Upper lobe of left lung (tissue), 6 donors: ENCODE data around the gene RENBP. TPM values are rescaled to one million over a fixed set of nuclear protein-coding genes. Genes with fewer than 3 reads are reported as not detected.

ENCODE experiments used
- ATAC-seq, 2 donors: fragments of 200-7000 bp; cut with Tn5 transposase; one replicate each; pipeline ENCODE4 v1.9.1; 2022; ENCODE audit warnings: mild to moderate bottlenecking in 2 of 2, moderate library complexity in 2 of 2; ENCODE audit not compliant: low FRiP score in 2 of 2
- DNase-seq, 2 donors: peaks; one replicate each; pipeline ENCODE4 v3.0.0-alpha.2; 2019 to 2020
- H3K27ac ChIP-seq, 4 donors: fragments of 200-600 bp; sonication (generic); one replicate each; pipeline ENCODE4 v1.5.1; 2016 to 2019
- H3K27me3 ChIP-seq, 4 donors: fragments of 200-600 bp; sonication (generic); one replicate each; pipeline ENCODE4 v1.5.1; 2017 to 2019
- H3K36me3 ChIP-seq, 4 donors: fragments of 200-600 bp; sonication (generic); one replicate each; pipeline ENCODE4 v1.5.1; 2016 to 2019
- H3K4me1 ChIP-seq, 4 donors: fragments of 200-600 bp; sonication (generic); one replicate each; pipeline ENCODE4 v1.5.1; 2018 to 2019
- H3K4me3 ChIP-seq, 4 donors: fragments of 200-600 bp; sonication (generic); one replicate each; pipeline ENCODE4 v1.5.1; 2017 to 2019; ENCODE audit warnings: mild to moderate bottlenecking in 2 of 4, moderate library complexity in 1 of 4
- H3K9me3 ChIP-seq, 4 donors: fragments of 200-600 bp; sonication (generic); one replicate each; pipeline ENCODE4 v1.5.1; 2018 to 2019
- CTCF ChIP-seq, 6 experiments: fragments of 450-650 bp in 4 of 6; fragments of 200-600 bp in 2 of 6; sonication (generic) in 2 of 6; IDR thresholded peaks; one replicate each; pipeline ENCODE4 v1.5.1; 2016 to 2019; ENCODE audit warnings: antibody characterized with exemption in 6 of 6
- EP300 ChIP-seq, 4 donors: sonication (generic); formaldehyde crosslinking; IDR thresholded peaks; one replicate each; pipeline ENCODE4 v1.5.1; 2017; ENCODE audit warnings: antibody characterized with exemption in 4 of 4, control low read depth in 2 of 4
- POLR2A ChIP-seq, 4 donors: fragments of 450-650 bp; IDR thresholded peaks; one replicate each; pipeline ENCODE4 v1.5.1; 2016 to 2017; ENCODE audit warnings: antibody characterized with exemption in 4 of 4, mild to moderate bottlenecking in 2 of 4
- POLR2AphosphoS5 ChIP-seq, 2 donors: sonication (generic); formaldehyde crosslinking; IDR thresholded peaks; one replicate each; pipeline ENCODE4 v1.5.1; 2017; ENCODE audit warnings: antibody characterized with exemption in 2 of 2
- WGBS, 2 donors: methylation state at CpG; one replicate each; pipeline ENCODE4 v1.1.5; 2017 to 2018; 5-methylcytosine and 5-hydroxymethylcytosine counted together
- total RNA-seq, 6 donors: library from RNA; depleted of rRNA in 4 of 6; stranded (reverse); fragments of >200 nt in 4 of 6; gene quantifications; one replicate each; pipeline versions ENCODE4 v1.1.0 to v1.2.1, GENCODE V29; 2016 to 2021
- donor health status: DM: no; HTN: no; CAD: no; lungs with moderate emphysema.
- donor health status: DM: no; HTN: yes; CAD: no; lungs with severe emphysema.

RENBP gene
- total RNA-seq, 6 donors from 2014 or later = 32.8 to 81.7 (median 54.5) TPM

- Histone ChIP-seq H3K27ac (no peak overlapping the region), H3K9me3 (no peaks in the 10 kb centered on the region), H3K27me3 (no peaks in the 10 kb centered on the region), H3K36me3 (no peaks in the 10 kb centered on the region), H3K4me3 (no peak overlapping the region), H3K4me1 (peaks cover 3 to 35% (median 17%) of the 10 kb centered on the region in 4 donors)
- WGBS, 2 donors = 55 to 59% methylated on average over 8 of the region's 8 CpGs
- ATAC-seq = no peak
- TF ChIP-seq POLR2A (IDR thresholded peaks at IDR 0.05) (no peak), CTCF (IDR thresholded peaks at IDR 0.05) (no peak), POLR2AphosphoS5 (IDR thresholded peaks at IDR 0.05) (no peak), EP300 (IDR thresholded peaks at IDR 0.05) (no peak)
- no peak for DNase-seq
Measured at GRCh38 chrX:153901753-153902140, 42.7 kb downstream of the RENBP start.

- 21 to 54% methylated on average over 26 of the region's 26 CpGs for WGBS, 2 donors
- no peaks in the 10 kb centered on the region for H3K9me3 ChIP-seq
- ATAC-seq (peak; percentile 20 to 88), DNase-seq (peak in 1 of 2 donors; percentile 64)
- H3K27me3 ChIP-seq = no peaks in the 10 kb centered on the region
- H3K4me3 ChIP-seq = no peak overlapping the region
- peak overlapping the region in 2 of 4 donors; percentile 32 to 46 for H3K27ac ChIP-seq
- TF ChIP-seq EP300 (IDR thresholded peaks at IDR 0.05) (no peak), POLR2AphosphoS5 (IDR thresholded peaks at IDR 0.05) (no peak), POLR2A (IDR thresholded peaks at IDR 0.05) (no peak), CTCF (IDR thresholded peaks at IDR 0.05) (no peak)
- peaks cover 3 to 35% (median 17%) of the 10 kb centered on the region in 4 donors for H3K4me1 ChIP-seq
- no peaks in the 10 kb centered on the region for H3K36me3 ChIP-seq
Measured at GRCh38 chrX:153900831-153901752, 43.4 kb downstream of the RENBP start.

GRCh38 chrX:153897899-153898298, 46.5 kb downstream of the RENBP start:
- Histone ChIP-seq H3K27ac (no peak overlapping the region), H3K9me3 (peaks cover 0 to 6% (median 0%) of the 10 kb centered on the region in 4 donors), H3K27me3 (no peaks in the 10 kb centered on the region), H3K4me3 (no peak overlapping the region), H3K36me3 (no peaks in the 10 kb centered on the region), H3K4me1 (peaks cover 3 to 11% (median 6%) of the 10 kb centered on the region in 4 donors)
- TF ChIP-seq POLR2AphosphoS5 (IDR thresholded peaks at IDR 0.05) = no peak
- no peak for TF ChIP-seq POLR2A (IDR thresholded peaks at IDR 0.05)
- TF ChIP-seq EP300 (IDR thresholded peaks at IDR 0.05) = no peak
- no peak for TF ChIP-seq CTCF (IDR thresholded peaks at IDR 0.05)
- no peak for DNase-seq
- no peak for ATAC-seq

GRCh38 chrX:153889123-153889522, 55.3 kb downstream of the RENBP start:
- Histone ChIP-seq H3K27ac (no peak overlapping the region), H3K4me1 (peaks cover 0 to 14% (median 3%) of the 10 kb centered on the region in 4 donors), H3K9me3 (no peaks in the 10 kb centered on the region), H3K4me3 (no peak overlapping the region), H3K36me3 (no peaks in the 10 kb centered on the region), H3K27me3 (peaks cover 0 to 26% (median 3%) of the 10 kb centered on the region in 4 donors)
- no peak for ATAC-seq
- no peak for DNase-seq
- TF ChIP-seq POLR2A (IDR thresholded peaks at IDR 0.05) = no peak
- TF ChIP-seq POLR2AphosphoS5 (IDR thresholded peaks at IDR 0.05) = no peak
- no peak for TF ChIP-seq CTCF (IDR thresholded peaks at IDR 0.05)
- TF ChIP-seq EP300 (IDR thresholded peaks at IDR 0.05) = no peak
- 89 to 92% methylated on average over 6 of the region's 6 CpGs for WGBS, 2 donors
